K562 (cell line): ENCODE measurements around the gene SIX3. TPM values are rescaled to one million over a fixed set of nuclear protein-coding genes. Genes with fewer than 3 reads are reported as not detected.

Experiments used
- ATAC-seq: fragments of 200-7000 bp; cut with Tn5 transposase; 3 replicates; pipeline ENCODE4 v1.9.1; 2020; ENCODE audit warnings: moderate library complexity
- BruUV-seq: library from RNA; stranded (reverse); fragments of 400-500 nt; replicated peaks from 2 replicates; lab custom pipeline; 2021; lab: Mats Ljungman, UMichigan
- CTCF ChIA-PET: fragments of 300-600 bp; formaldehyde crosslinking; extraction: SDS; loops from one replicate; lab custom pipeline; 2021; ENCODE audit warnings: low intra/inter-chr PET ratio; lab: Yijun Ruan, JAX
- POLR2A ChIA-PET: fragments of 300-600, 350-650 bp; sonication (Branson Sonifier 250); formaldehyde crosslinking; extraction: SDS; loops from one replicate; lab custom pipeline; 2021; ENCODE audit warnings: antibody characterized with exemption, inconsistent platforms; lab: Yijun Ruan, JAX
- DNase-seq, 4 experiments: peaks; one replicate each; pipeline versions ENCODE4 v3.0.0 to v3.0.0-alpha.2; 2011 to 2018; ENCODE audit warnings: low spot score in 3 of 4, mixed read lengths in 3 of 4; ENCODE audit errors: extremely low read depth in 1 of 4
- FAIRE-seq: peaks from 2 replicates; lab custom pipeline; 2011; peaks lifted over from hg19 to GRCh38; lab: Jason Lieb, UNC
- H2AFZ ChIP-seq: 2 replicates; pipeline ENCODE4 v1.6.0; 2011; ENCODE audit warnings: low read depth, low read length, control low read depth, inconsistent platforms
- H3K27ac ChIP-seq: fragments of 200-600 bp; 3 replicates; pipeline ENCODE4 v1.8.0; 2011; ENCODE audit warnings: low read depth, mild to moderate bottlenecking, control low read depth, inconsistent platforms, low read length, moderate library complexity, mixed read lengths; ENCODE audit errors: extremely low read depth
- H3K27me3 ChIP-seq, 2 experiments: fragments of 300-600 bp in 1 of 2; 2 replicates in 1 of 2; 3 replicates in 1 of 2; pipeline versions ENCODE4 v1.6.0 to v1.8.0; 2011; ENCODE audit warnings: inconsistent platforms in 2 of 2, low read length in 2 of 2, mild to moderate bottlenecking in 1 of 2, mixed read lengths in 1 of 2, moderate library complexity in 1 of 2; ENCODE audit not compliant: control insufficient read depth in 2 of 2, insufficient read depth in 2 of 2
- H3K36me3 ChIP-seq: fragments of 300-600 bp; 3 replicates; pipeline ENCODE4 v1.8.0; 2011; ENCODE audit warnings: mild to moderate bottlenecking, low read length, inconsistent platforms; ENCODE audit not compliant: control insufficient read depth, insufficient read depth
- H3K4me1 ChIP-seq, 2 experiments: fragments of 200-600 bp in 1 of 2; replicated peaks in 1 of 2; 2 replicates in 1 of 2; 3 replicates in 1 of 2; pipeline versions ENCODE4 v1.5.1 to v1.8.0; 2011; ENCODE audit warnings: inconsistent platforms in 2 of 2, low read length in 2 of 2, mild to moderate bottlenecking in 1 of 2, mixed read lengths in 1 of 2, moderate library complexity in 1 of 2; ENCODE audit not compliant: control insufficient read depth in 2 of 2, insufficient read depth in 2 of 2
- H3K4me2 ChIP-seq: 2 replicates; pipeline ENCODE4 v1.6.1; 2011; ENCODE audit warnings: low read length, control low read depth, inconsistent platforms, mixed read lengths; ENCODE audit not compliant: insufficient read depth
- H3K4me3 ChIP-seq: fragments of 200-600 bp; sonication (generic), shearing (Covaris generic); 2 replicates; pipeline ENCODE4 v1.5.1; 2016; ENCODE audit warnings: control low read depth, inconsistent platforms
- H3K79me2 ChIP-seq: fragments of 200-600 bp; 3 replicates; pipeline ENCODE4 v1.8.0; 2011; ENCODE audit warnings: low read length, inconsistent platforms; ENCODE audit not compliant: control insufficient read depth, insufficient read depth
- H3K9ac ChIP-seq, 2 experiments: 2 replicates each; pipeline versions ENCODE4 v1.6.0 to v1.6.1; 2011; ENCODE audit warnings: low read depth in 2 of 2, low read length in 2 of 2, control low read depth in 1 of 2, inconsistent platforms in 1 of 2, mild to moderate bottlenecking in 1 of 2, mixed read lengths in 1 of 2; ENCODE audit not compliant: insufficient read depth in 1 of 2
- H3K9me1 ChIP-seq: one replicate; pipeline ENCODE4 v1.6.0; 2011; ENCODE audit warnings: inconsistent platforms, mild to moderate bottlenecking, low read length, moderate library complexity; ENCODE audit not compliant: control insufficient read depth, insufficient read depth
- H3K9me3 ChIP-seq: replicated peaks from 2 replicates; pipeline ENCODE4 v1.5.1; 2011; ENCODE audit warnings: low read depth, low read length, inconsistent platforms; ENCODE audit not compliant: control insufficient read depth, insufficient read depth
- H4K20me1 ChIP-seq: replicated peaks from 2 replicates; pipeline ENCODE4 v1.6.1; 2011; ENCODE audit warnings: low read length, inconsistent platforms, mixed read lengths; ENCODE audit not compliant: control insufficient read depth, insufficient read depth
- IRF2 ChIP-seq: sonication (generic); formaldehyde crosslinking; IDR thresholded peaks from 2 replicates; pipeline ENCODE4 v1.8.1; 2022; ENCODE audit warnings: mild to moderate bottlenecking, missing genetic modification reagents
- WGBS: fragments of 100-300 bp; shearing (Covaris generic); methylation state at CpG from one replicate; pipeline ENCODE4 v1.1.6; 2016; ENCODE audit warnings: low coverage, mixed read lengths; ENCODE audit not compliant: insufficient coverage; ENCODE audit errors: missing lambda C conversion rate; 5-methylcytosine and 5-hydroxymethylcytosine counted together
- in situ Hi-C: fragments of 300-500 bp; cut with MboI; formaldehyde crosslinking; loops from 4 replicates; pipeline ENCODE4 v1.15.0; 2018; ENCODE audit warnings: inconsistent platforms, mixed read lengths
- intact Hi-C: fragments of 100-400 bp; cut with micrococcal nuclease; formaldehyde crosslinking; loops from 2 replicates; pipeline ENCODE4 v1.14.2; 2022
- polyA plus RNA-seq, 8 experiments: library from polyadenylated mRNA; depleted of rRNA in 4 of 8; stranded (reverse) in 5 of 8; unstranded in 3 of 8; fragments of >200 nt; fragmentation: Nextera tagmentation in 2 of 8; fragmentation: Illumina TruSeq in 1 of 8; extraction: Ambion mirVana in 2 of 8; extraction: Trizol in 1 of 8; gene quantifications; 2 replicates each; pipeline versions ENCODE4 v1.2.1 to v1.2.3, GENCODE V29; 2011 to 2014; ENCODE audit warnings: inconsistent platforms in 1 of 8, missing spikeins in 1 of 8
- total RNA-seq, 7 experiments: library from RNA; depleted of rRNA in 6 of 7; stranded (reverse); fragments of >200 nt in 6 of 7; fragmentation: Illumina TruSeq in 2 of 7; extraction: Trizol in 2 of 7; gene quantifications; 2 replicates each; pipeline versions ENCODE4 v1.2.1 to v1.2.3, GENCODE V29; 2011 to 2021; ENCODE audit warnings: low replicate concordance in 1 of 7
- TF ChIP-seq, protein P1 (sequence below), 3 experiments: IDR thresholded peaks in 2 of 3; conservative IDR thresholded peaks in 1 of 3; 2 replicates each; pipeline ENCODE4 v1.5.1; 2011 to 2012; ENCODE audit warnings: low read length in 3 of 3, mild to moderate bottlenecking in 3 of 3, control low read depth in 2 of 3, improper control_type of control experiment in 1 of 3, inconsistent platforms in 1 of 3, low read depth in 1 of 3, mixed read lengths in 1 of 3, moderate library complexity in 1 of 3; ENCODE audit not compliant: insufficient read depth in 2 of 3

SIX3 gene
- total and polyA plus RNA-seq, 9 of the 15 experiments (the other 6 are each of a cell fraction or from before 2014, with no cell fraction given) = not detected

DNA sequence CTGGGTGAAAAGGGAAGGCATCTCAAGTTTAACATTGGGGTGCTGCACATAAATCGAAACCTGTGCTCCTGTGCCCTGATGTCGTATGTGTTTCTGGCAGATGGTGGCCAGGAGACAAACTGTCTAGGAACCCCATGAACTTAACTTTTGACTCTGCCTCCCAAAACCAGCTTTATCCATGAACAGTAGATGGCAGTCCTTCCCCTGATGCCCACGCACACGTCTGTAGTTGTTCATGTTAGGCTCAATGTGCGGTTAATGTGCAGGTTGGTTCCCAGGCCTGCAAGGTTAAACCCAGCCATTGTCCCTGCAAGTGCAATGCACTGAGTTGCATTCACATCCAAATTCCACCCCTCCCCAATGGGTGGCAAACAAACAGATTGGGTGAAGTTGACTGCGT, 44.1 kb upstream of the SIX3 start:
- DNase-seq (no peak), FAIRE-seq (no peak), ATAC-seq (no peak)
- no peak overlapping the region for H3K27ac ChIP-seq
- H3K4me1 ChIP-seq = no peaks in the 10 kb centered on the region
- H3K36me3 ChIP-seq = no peaks in the 10 kb centered on the region
- 2% methylated on average over 6 of the region's 6 CpGs for WGBS
- no TSS peak for BruUV-seq
- intact Hi-C loops (no loop called here), in situ Hi-C loops (no loop called here)
- peaks cover 9 to 17% of the 10 kb centered on the region in 2 experiments; a peak in 4 of 5 replicates for H3K27me3 ChIP-seq
- CTCF ChIA-PET = no interaction called here
- no peak overlapping the region for H2AFZ ChIP-seq
- no peak overlapping the region for H3K9ac ChIP-seq
- POLR2A ChIA-PET = interaction anchor here (0.6 kb wide), 2 partner anchors 379 to 726 kb away, joined by 3 read pairs; no protein-coding TSS in a partner anchor
- TF ChIP-seq, protein P1, sequence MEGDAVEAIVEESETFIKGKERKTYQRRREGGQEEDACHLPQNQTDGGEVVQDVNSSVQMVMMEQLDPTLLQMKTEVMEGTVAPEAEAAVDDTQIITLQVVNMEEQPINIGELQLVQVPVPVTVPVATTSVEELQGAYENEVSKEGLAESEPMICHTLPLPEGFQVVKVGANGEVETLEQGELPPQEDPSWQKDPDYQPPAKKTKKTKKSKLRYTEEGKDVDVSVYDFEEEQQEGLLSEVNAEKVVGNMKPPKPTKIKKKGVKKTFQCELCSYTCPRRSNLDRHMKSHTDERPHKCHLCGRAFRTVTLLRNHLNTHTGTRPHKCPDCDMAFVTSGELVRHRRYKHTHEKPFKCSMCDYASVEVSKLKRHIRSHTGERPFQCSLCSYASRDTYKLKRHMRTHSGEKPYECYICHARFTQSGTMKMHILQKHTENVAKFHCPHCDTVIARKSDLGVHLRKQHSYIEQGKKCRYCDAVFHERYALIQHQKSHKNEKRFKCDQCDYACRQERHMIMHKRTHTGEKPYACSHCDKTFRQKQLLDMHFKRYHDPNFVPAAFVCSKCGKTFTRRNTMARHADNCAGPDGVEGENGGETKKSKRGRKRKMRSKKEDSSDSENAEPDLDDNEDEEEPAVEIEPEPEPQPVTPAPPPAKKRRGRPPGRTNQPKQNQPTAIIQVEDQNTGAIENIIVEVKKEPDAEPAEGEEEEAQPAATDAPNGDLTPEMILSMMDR (IDR thresholded peaks at IDR 0.05 in 2 of 3, conservative IDR thresholded peaks at IDR 0.05 in 1 of 3; ENCODE audit: insufficient read depth in 2 of 3, low read depth in 1 of 3, low read length in 3 of 3) = peak in 2 of 3 experiments; percentile 12 to 23; a peak in 2 of 6 replicates
- no peak for TF ChIP-seq IRF2 (CRISPR knock-in tag)
- H3K9me1 ChIP-seq = no peaks in the 10 kb centered on the region
- no peaks in the 10 kb centered on the region for H3K79me2 ChIP-seq
- no peak overlapping the region for H3K4me3 ChIP-seq
- H4K20me1 ChIP-seq = no peaks in the 10 kb centered on the region
- H3K4me2 ChIP-seq = no peak overlapping the region
- no peaks in the 10 kb centered on the region for H3K9me3 ChIP-seq
